UCSD-AML1 (cell line): ENCODE data around the gene RELL2.

ENCODE experiments used
- DNase-seq: peaks from one replicate; lab custom pipeline; 2025; ENCODE audit not compliant: unreplicated experiment; lab: John Stamatoyannopoulos, UW

RELL2 gene

DNA sequence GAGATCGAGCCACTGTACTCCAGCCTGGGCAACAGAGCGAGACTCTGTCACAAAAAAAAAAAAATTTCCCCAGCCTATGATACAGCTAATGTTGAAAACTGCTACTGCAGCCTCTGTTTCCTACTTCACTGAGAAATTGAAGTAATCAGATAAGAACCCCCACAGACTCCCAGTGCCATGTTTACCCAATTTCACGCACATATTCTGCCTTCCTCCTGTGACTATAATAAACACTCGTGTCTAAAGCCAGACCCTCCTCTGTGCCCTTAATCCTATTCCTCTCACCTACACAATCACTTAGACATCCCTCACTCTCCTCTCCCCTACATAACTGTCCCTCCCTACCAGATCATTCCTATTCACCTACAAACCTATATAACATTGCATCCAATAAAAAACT lies 38.9 kb downstream of the RELL2 start:
- no peak for DNase-seq

DNA sequence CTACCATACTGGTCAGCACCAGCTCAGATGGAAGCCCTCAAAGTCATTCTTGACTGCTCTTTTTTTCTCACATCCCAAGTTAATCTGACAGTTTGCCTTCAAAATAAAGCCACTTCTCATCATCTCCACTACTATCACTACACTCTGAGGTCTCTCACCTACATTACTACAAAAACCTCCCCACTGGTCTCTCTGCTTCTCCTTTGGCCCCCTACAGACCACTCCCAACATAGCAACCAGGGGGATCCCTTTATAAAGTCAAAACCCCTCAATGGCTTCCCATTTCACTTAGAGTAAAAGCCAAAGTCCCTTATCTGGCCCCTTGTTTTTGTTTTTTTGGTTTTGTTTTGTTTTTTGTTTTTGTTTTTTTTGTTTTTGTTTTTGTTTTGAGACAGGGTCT lies 40.6 kb downstream of the RELL2 start:
- no peak for DNase-seq

DNA sequence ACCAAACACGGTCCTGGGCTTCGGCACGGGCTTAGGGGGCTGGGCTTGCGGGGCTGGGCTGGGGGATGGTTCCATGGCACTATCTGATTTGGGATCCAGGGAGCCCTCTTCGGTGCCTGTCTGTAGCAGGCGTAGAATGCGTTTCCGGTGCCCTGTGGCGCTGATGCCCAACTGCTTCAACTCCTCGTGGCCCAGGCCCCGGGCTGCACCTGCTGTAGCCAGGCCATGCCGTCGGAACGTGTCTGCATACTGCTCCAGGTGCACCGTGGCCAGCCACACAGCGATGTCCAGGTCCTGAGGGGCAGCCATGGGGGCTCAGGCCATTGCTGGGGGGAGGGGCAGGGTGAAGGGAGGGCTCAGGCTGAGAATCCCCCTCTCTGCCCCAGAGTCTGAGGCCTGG lies 43.4 kb downstream of the RELL2 start:
- DNase-seq = no peak

DNA sequence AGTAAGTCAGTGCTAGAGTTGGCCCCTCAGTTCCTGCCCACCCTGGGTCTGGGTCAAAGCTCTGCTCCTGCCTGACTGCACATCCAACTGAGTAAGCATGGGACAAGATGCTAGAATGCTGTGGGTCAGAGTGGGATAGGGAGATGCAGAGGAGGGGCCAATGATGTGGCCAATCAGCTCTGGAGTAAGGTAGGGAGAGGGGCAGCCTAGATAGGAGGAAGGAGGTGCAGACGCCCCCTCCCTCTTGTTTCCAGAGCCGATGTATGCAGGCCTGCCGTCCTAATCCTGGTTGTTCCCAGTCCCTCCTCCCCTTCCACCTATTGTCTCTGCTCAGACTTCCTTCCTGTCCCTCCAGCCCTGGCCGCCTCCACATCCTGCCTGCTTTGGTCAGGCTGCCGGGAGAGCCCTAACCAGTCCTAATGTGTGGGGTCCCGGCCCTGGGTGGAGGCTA lies 44.0 kb downstream of the RELL2 start:
- peak; percentile 71 for DNase-seq

DNA sequence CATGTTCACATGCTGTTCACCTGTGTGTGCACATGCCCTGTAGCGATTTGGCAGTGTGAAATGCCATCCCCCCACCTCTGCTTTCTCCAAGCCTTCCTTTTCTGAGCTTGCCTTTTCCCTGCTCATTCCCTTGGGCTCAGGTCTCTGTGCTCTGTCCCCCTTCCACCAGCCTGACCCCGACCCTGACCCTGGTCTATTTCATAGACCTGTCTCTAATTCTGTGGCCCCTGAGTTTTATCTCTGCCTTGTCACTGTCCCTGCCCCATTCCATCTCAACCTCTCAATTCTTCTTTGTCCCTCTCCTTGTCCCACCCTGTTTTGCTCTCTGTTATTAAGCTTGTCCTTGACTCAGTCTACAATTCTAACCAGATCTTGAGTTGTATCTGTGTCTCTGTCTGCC lies 44.5 kb downstream of the RELL2 start:
- no peak for DNase-seq

DNA sequence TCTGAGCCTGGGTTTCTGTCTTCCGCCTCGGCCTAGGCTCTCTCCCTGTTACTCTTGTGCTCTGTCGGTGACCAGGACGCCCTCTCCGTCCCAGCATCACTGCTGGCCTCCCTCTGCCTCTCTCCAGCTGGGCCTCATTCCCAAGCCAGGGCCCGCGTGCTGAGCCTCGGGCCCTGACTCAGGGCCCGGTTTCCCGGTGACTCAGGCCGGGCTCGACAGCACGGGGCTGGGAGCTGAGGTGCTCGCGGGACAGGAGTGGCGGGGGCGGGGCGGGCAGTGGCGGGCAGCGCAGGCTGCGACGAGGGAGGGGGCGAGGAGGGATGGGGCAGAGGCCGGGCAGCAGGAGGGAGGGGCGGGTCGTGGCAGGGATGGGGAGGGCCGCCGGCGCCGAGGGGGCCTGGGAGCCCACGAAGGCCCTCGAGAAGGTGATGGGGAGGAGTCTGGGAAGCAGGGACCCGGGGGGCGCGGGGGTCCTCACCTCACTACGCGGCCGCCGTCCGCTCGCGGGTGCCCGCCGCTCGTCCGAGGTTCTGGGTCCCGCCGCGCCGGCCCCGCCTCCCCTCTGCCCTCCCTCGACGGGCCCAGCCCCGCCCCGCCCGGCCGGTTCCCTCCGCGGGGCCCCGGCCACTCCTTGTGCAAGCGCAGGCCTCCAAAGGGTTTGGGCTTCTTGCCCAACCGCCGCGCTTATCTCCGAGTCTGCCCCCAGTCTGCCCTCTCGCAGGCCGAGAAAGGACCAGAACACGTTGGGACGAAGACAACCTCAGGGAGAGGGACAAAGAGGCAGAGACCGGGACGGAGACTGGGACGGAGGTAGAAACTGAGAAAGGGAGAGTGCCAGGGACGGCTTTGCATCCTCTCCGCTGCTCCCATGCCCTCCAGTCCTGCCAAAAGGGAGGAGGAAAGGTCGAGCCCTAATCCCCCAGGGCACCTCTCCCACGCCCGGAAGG lies 45.2 kb downstream of the RELL2 start, which contains the start of gene ARAP3:
Gene ARAP3 (minus strand): TSS at position 536 of the 947 bp plus-strand sequence. CDS start 1,744 bp downstream, outside the sequence.
- DNase-seq = peak; percentile 83

DNA sequence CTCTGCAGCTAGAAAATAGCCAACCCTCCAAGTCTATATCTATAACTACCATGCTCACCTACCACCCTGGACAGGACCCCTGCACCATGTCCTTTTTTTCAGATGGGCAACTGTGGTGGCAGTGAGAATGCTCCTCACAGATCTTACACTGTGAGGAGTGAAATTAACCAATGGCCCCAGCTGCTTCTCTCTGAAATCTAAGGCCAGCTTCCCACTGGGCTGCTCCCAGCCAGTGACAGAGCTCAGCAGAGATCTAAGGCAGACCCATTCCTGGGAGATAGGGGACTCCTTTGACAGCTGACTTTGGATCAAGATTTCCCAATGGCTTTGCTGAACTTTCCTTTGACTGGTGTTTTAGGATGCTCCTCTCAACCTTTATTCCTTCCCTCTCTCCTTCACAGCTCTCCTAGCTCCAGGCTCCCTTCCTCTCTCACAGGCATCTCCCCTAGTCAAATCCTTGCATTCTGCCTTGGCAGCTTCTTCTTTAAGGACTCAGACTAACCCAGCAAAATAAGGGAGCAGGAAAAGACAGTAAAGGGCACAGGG lies 46.9 kb downstream of the RELL2 start:
- DNase-seq = no peak

DNA sequence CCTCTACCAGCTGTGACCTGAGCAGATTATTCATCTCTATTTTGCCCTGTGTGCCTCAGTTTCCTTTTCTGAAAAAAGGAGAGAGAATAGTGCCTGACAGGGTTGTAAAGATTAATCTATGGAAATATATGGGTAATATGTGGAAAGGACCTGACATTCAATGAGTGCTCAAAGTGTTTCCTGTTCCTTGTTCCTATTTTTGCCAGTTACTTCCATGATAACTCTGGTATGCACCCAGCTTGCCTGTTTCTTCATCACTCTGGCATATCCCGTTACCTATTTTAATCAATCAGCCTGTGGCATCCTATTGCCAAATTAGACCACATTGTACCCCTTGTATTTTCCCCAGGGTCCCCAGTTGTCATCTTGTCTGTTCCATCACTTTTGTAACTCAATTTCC lies 48.8 kb downstream of the RELL2 start:
- DNase-seq = no peak

DNA sequence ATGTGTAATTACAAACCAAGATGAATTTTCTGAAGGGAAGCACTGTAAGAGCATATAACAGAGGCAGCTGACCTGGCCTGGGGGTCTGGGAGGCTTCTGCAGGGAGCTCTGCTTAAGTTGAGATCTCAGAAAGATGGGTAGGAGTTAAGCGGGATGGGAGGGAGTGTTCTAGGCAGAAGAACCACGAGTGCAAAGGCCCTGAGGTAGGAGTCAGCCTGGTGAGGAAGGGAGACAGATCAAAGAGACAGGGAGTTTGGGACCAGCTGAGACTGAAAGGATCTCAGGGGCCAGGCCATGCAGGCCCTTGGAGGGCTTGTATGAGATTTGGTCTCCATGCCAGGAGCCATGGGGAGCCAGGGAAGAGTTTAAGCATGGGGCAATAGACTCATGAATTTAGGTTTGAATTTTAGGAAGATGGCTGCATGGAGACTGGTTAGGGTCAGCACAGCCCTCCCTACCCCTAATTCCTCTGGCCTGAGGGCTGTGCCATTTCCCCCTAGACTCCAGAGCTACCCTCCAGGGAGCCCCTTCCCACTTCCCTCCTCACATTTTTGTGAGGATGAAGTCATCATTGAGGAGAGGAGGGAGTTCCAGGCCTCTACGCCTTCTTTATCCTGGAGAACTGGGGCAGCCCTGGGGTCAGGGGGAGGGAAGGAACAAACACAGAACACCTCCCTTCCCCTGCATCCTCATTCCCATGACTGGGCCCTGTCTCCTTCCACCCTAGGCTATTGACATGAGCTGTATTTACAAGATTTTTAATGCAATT lies 50.0 kb downstream of the RELL2 start:
- no peak for DNase-seq
